Mucosa of rectum (tissue), 2 donors: ENCODE results near the gene IKBIP.

ENCODE experiments used
- H3K27ac ChIP-seq, 2 donors: one replicate each; pipeline ENCODE4 v1.7.0; 2013; ENCODE audit warnings: inconsistent platforms in 2 of 2, low read depth in 2 of 2, low read length in 2 of 2
- H3K27me3 ChIP-seq, 2 donors: one replicate each; pipeline ENCODE4 v1.7.0; 2013; ENCODE audit warnings: low read length in 2 of 2; ENCODE audit not compliant: control insufficient read depth in 2 of 2, insufficient read depth in 2 of 2
- H3K36me3 ChIP-seq, 2 donors: one replicate each; pipeline ENCODE4 v1.7.0; 2013; ENCODE audit warnings: low read length in 2 of 2; ENCODE audit not compliant: control insufficient read depth in 2 of 2, insufficient read depth in 2 of 2
- H3K4me1 ChIP-seq, 2 donors: one replicate each; pipeline ENCODE4 v1.7.0; 2013; ENCODE audit warnings: low read length in 2 of 2, mild to moderate bottlenecking in 1 of 2; ENCODE audit not compliant: control insufficient read depth in 2 of 2, insufficient read depth in 2 of 2
- H3K4me3 ChIP-seq, 2 donors: one replicate each; pipeline ENCODE4 v1.7.0; 2013; ENCODE audit warnings: low read length in 2 of 2
- H3K9ac ChIP-seq, 2 donors: one replicate each; pipeline ENCODE4 v1.7.0; 2013; ENCODE audit warnings: low read length in 2 of 2, low read depth in 1 of 2, mild to moderate bottlenecking in 1 of 2
- H3K9me3 ChIP-seq, 2 donors: one replicate each; pipeline ENCODE4 v1.7.0; 2013; ENCODE audit warnings: low read length in 2 of 2; ENCODE audit not compliant: control insufficient read depth in 2 of 2
- donor health status: healthy.
- donor health status: Normal muscosa, but diverticular disease.

Gene IKBIP

DNA sequence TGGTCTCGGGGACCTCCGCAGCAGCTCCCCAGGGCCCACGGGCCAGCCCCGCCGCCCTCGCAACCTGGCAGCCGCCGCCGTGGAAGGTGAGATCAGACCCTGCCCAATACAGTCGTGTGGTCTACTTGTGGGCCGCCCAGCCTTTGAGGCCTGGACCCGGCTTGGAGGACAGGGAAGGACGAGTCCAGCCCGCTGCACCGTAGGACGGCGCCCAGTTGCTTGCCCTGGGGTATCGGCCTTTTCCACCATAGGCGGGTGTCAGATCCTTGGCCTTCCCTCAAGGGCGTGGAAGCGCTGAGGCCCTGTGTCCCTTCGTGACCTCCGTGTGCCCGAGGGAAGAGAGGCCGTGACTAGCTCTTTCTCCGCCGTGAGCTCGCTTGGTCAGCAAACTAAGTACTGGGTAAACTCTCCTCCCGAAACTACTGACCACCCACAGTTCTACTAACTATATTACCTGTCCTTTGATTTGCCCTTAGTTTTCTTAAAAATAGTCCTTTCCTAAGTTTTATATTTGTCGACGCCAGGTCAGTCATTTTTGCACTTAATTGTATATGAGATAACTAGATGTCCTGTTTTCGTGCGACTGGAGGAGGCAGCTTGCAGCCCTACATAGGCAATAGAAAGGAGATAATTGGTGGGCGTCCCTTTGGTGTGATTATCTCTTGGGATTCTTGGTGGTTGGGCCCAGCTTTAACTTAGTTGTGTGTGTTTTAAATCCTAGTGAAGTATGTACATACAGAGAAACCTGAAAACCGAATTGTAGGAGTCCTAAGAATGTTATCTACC lies 50.3 kb downstream of the IKBIP start:
- Histone ChIP-seq H3K4me1 (peaks cover 11 to 13% of the 10 kb centered on the region in 2 donors), H3K36me3 (peaks cover 14 to 27% of the 10 kb centered on the region in 2 donors), H3K4me3 (peak overlapping the region; percentile 96), H3K27me3 (no peaks in the 10 kb centered on the region), H3K9ac (peak overlapping the region; percentile 97 to 98), H3K27ac (peak overlapping the region; percentile 96 to 98), H3K9me3 (no peaks in the 10 kb centered on the region)

DNA sequence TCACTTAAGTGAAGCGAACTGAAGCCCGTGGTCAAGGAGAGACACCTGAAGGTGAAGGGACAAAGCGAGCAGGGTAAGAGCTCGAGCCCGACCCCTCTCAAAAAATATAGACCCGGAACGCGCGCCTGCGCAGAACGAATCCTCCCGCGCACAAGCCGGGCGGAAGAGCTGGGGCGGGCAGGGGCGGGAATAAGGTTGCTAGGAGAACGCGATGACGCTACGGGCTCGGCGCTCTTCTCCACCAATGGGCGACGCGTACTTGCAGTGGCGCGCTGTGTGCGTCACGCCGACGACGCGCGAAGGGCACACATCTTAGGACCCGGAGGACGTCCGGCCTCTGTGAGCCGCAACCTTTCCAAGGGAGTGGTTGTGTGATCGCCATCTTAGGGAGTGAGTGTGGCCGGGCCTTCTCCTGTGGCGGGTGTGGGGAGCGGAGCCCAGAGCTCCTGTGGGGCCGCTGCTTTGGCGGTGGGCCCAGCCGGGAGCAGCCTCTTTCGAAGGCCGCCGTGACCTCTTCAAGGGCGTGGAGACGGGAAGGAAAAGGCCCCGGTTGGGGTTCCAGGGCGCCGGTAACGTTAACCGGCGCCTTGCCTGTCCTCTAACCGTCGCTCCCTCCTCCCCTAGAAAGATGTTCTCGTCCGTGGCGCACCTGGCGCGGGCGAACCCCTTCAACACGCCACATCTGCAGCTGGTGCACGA lies 51.1 kb downstream of the IKBIP start, which contains the start of gene SLC25A3:
Gene SLC25A3 (plus strand): TSS at position 336 of the 699 bp plus-strand sequence. CDS start 293 bp downstream, at position 629.
- Histone ChIP-seq H3K9me3 (no peaks in the 10 kb centered on the region), H3K4me3 (peak within 1 kb of the TSS; percentile 96), H3K36me3 (peaks cover 11 to 24% of the 10 kb centered on the region in 2 donors), H3K4me1 (peaks cover 11 to 13% of the 10 kb centered on the region in 2 donors), H3K9ac (peak within 1 kb of the TSS; percentile 97 to 98), H3K27ac (peak within 1 kb of the TSS; percentile 96 to 98), H3K27me3 (no peaks in the 10 kb centered on the region)

- Histone ChIP-seq H3K4me3 (peak overlapping the region; percentile 77 to 96), H3K4me1 (peaks cover 11 to 13% of the 10 kb centered on the region in 2 donors), H3K9me3 (no peaks in the 10 kb centered on the region), H3K27me3 (no peaks in the 10 kb centered on the region), H3K36me3 (peaks cover 4 to 17% of the 10 kb centered on the region in 2 donors), H3K27ac (peak overlapping the region; percentile 96 to 98), H3K9ac (peak overlapping the region; percentile 73 to 89)
Observed at GRCh38 chr12:98592825-98593322, 51.7 kb downstream of the IKBIP start.

DNA sequence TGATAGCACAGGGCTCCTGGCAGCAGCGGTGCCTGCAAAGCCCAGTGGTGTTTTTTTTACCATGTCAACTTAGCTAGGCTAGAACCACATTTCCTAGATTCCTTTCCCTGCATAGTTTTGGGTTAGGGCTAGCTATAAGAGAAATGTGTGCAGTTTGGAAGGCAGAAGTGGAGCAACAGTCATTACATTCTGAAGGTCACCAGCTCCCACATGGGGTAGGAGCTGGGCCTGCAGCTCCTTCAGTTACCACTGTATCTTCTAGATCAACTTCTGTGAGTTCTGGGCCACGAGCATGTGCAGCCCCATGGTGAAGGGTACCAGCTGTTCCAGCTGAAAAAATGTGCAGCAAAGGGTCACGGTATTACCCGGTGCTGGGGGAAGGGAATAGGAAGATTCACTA lies 53.4 kb downstream of the IKBIP start:
- Histone ChIP-seq H3K27me3 (no peaks in the 10 kb centered on the region), H3K27ac (no peak overlapping the region), H3K36me3 (peaks cover under 1 to 9% of the 10 kb centered on the region in 2 donors), H3K4me1 (peaks cover 11 to 12% of the 10 kb centered on the region in 2 donors), H3K9ac (no peak overlapping the region), H3K9me3 (no peaks in the 10 kb centered on the region), H3K4me3 (no peak overlapping the region)

DNA sequence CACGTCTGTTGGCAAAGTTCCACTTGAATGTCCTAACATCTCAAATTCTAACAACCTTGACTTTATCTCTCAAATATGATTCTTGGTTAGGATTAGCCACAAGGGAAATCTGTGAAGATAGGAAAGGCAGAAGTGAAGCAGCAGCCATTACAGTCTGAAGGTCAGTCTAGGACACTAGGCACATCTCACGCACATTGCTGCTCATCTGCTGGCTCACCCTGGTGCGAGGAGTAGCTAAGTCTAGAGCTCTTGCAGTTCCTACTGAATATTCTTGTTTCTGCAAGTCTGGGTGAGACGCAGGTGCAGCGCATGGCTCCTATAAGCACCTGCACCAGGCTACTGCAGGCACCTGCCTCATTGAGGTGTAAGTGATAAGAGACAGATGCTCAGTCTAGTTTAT lies 57.5 kb downstream of the IKBIP start:
- Histone ChIP-seq H3K27me3 (no peaks in the 10 kb centered on the region), H3K4me1 (no peaks in the 10 kb centered on the region), H3K36me3 (no peaks in the 10 kb centered on the region), H3K9ac (no peak overlapping the region), H3K9me3 (no peaks in the 10 kb centered on the region), H3K4me3 (no peak overlapping the region), H3K27ac (no peak overlapping the region)

DNA sequence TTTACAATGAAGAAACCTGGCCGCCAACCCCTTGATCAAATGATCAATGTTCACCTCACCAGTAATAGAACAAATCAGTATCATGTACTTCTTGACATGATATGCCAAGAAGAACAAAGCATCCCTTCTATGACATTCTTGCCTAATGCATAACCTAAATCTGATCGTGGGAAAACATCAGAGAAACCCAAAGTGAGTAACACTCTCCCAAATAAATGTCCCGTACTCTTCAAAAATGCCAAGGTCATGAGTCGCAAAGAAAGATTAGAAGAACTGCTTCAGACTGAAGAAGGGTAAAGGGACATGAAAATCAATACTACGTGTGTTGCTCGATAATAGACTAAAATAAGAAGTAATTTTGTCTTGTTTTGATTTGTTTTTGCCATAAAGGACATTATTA lies 62.5 kb downstream of the IKBIP start:
- Histone ChIP-seq H3K4me3 (no peak overlapping the region), H3K27me3 (no peaks in the 10 kb centered on the region), H3K4me1 (peaks cover 0 to 12% of the 10 kb centered on the region in 2 donors), H3K9me3 (no peaks in the 10 kb centered on the region), H3K9ac (no peak overlapping the region), H3K36me3 (no peaks in the 10 kb centered on the region), H3K27ac (no peak overlapping the region)

- no peaks in the 10 kb centered on the region for H3K27me3 ChIP-seq
- H3K27ac ChIP-seq, result no peak overlapping the region
- no peaks in the 10 kb centered on the region for H3K36me3 ChIP-seq
- H3K9me3 ChIP-seq, result no peaks in the 10 kb centered on the region
- no peak overlapping the region for H3K9ac ChIP-seq
- H3K4me3 ChIP-seq, result no peak overlapping the region
- H3K4me1 ChIP-seq, result peaks cover 0 to 12% of the 10 kb centered on the region in 2 donors
Observed at GRCh38 chr12:98581101-98581500, 63.5 kb downstream of the IKBIP start.

DNA sequence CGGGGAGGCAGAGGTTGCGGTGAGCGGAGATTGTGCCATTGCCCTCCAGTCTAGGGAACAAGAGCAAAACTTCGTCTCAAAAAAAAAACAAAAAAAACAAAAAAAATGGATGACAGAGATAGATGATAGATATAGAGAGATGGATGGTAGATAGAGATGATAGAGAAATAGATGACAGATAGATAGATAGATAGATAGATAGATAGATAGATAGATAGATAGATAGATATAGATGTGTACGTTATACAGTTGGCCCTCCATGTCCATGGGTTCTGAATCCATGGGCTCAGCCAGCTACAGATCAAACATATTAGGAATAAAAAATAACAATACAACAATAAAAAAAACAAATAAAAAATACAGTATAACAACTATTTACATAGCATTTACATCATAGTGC lies 63.9 kb downstream of the IKBIP start:
- H3K36me3 ChIP-seq, result no peaks in the 10 kb centered on the region
- no peaks in the 10 kb centered on the region for H3K27me3 ChIP-seq
- no peaks in the 10 kb centered on the region for H3K9me3 ChIP-seq
- peaks cover 0 to 12% of the 10 kb centered on the region in 2 donors for H3K4me1 ChIP-seq
- H3K4me3 ChIP-seq, result no peak overlapping the region
- no peak overlapping the region for H3K27ac ChIP-seq
- H3K9ac ChIP-seq, result no peak overlapping the region

DNA sequence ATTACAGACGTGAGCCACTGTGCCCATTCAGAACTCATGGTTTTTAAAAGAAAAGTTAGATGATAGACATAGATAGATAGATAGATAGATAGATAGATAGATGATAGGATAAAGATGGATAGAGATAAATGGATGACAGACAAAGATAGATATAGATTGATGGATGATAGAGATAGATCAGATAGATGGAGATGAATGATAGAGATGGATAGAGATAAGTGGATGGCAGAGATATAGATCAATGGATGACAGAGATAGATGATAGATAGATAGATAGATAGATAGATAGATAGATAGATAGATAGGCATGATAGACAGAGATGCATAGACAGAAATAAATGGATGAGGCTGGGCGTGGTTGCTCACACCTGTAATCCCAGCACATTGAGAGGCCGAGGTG lies 64.8 kb downstream of the IKBIP start:
- Histone ChIP-seq H3K4me1 (peaks cover 0 to 14% of the 10 kb centered on the region in 2 donors), H3K27ac (no peak overlapping the region), H3K9ac (no peak overlapping the region), H3K4me3 (no peak overlapping the region), H3K27me3 (no peaks in the 10 kb centered on the region), H3K36me3 (no peaks in the 10 kb centered on the region), H3K9me3 (no peaks in the 10 kb centered on the region)

GRCh38 chr12:98579347-98579746 lies 65.2 kb downstream of the IKBIP start:
- H3K27ac ChIP-seq, result peak overlapping the region in 1 of 2 donors; percentile 57
- H3K27me3 ChIP-seq, result no peaks in the 10 kb centered on the region
- peaks cover 0 to 18% of the 10 kb centered on the region in 2 donors for H3K4me1 ChIP-seq

More at GRCh38 chr12:98579347-98579746, 65.2 kb downstream of the IKBIP start:
- H3K9me3 ChIP-seq, result no peaks in the 10 kb centered on the region
- no peak overlapping the region for H3K4me3 ChIP-seq
- no peaks in the 10 kb centered on the region for H3K36me3 ChIP-seq
- no peak overlapping the region for H3K9ac ChIP-seq
